Measurements from ENCODE around the gene DYNLT4. TPM values are rescaled to one million over a fixed set of nuclear protein-coding genes. Genes with fewer than 3 reads are reported as not detected.
A peak's percentile ranks its signal among the peaks of the same experiment; 100 is the strongest.

The DYNLT4 gene
- total RNA-seq, 4 donors from 2014 or later = 2.4 TPM; not detected in 3

GRCh38 chr1:44807364-44808062 lies 362 bp upstream of the DYNLT4 start:
- 0 to 2% methylated on average over 13 to 14 of the region's 16 CpGs for WGBS, 2 donors
- DNase-seq (ENCODE audit: low spot score in 2 of 2) = peak; percentile 98 to 100
- intact Hi-C loops (cut with DNase I; ENCODE audit: low total_unique reads) = no loop called here
- TF ChIP-seq POLR2A (IDR thresholded peaks at IDR 0.05) (no peak), CTCF (IDR thresholded peaks at IDR 0.05) (no peak)
- H3K4me3 ChIP-seq (ENCODE audit: low read depth, poor library complexity, severe bottlenecking) = no peak overlapping the region

- no peak overlapping the region for H3K4me3 ChIP-seq (ENCODE audit: low read depth, poor library complexity, severe bottlenecking)
- DNase-seq (ENCODE audit: low spot score in 2 of 2) = peak in 1 of 2 donors; percentile 88
- TF ChIP-seq POLR2A (IDR thresholded peaks at IDR 0.05) (no peak), CTCF (IDR thresholded peaks at IDR 0.05) (no peak)
- intact Hi-C loops (cut with DNase I; ENCODE audit: low total_unique reads) = no loop called here
- WGBS, 2 donors = 89 to 91% methylated on average over 50 to 70 of the region's 70 CpGs
These were observed 987 bp downstream of the DYNLT4 start for GRCh38 chr1:44806025-44806703.

GRCh38 chr1:44805311-44806024 lies 1.7 kb downstream of the DYNLT4 start:
- H3K4me3 ChIP-seq (ENCODE audit: low read depth, poor library complexity, severe bottlenecking) = no peak overlapping the region
- peak in 1 of 2 donors; percentile 86 for DNase-seq (ENCODE audit: low spot score in 2 of 2)
- WGBS, 2 donors = 90% methylated on average over 20 of the region's 20 CpGs
- no peak for TF ChIP-seq CTCF (IDR thresholded peaks at IDR 0.05)
- TF ChIP-seq POLR2A (IDR thresholded peaks at IDR 0.05) = no peak
- intact Hi-C loops (cut with DNase I; ENCODE audit: low total_unique reads) = no loop called here

- H3K4me3 ChIP-seq (ENCODE audit: low read depth, poor library complexity, severe bottlenecking) = no peak overlapping the region
- DNase-seq (ENCODE audit: low spot score in 2 of 2) = peak in 1 of 2 donors; percentile 83
- TF ChIP-seq POLR2A (IDR thresholded peaks at IDR 0.05) = no peak
- intact Hi-C loops (cut with DNase I; ENCODE audit: low total_unique reads) = no loop called here
- 74 to 77% methylated on average over 12 to 13 of the region's 13 CpGs for WGBS, 2 donors
These were observed 3.6 kb downstream of the DYNLT4 start for GRCh38 chr1:44803312-44804095.

- intact Hi-C loops (cut with DNase I; ENCODE audit: low total_unique reads) = no loop called here
- 90 to 92% methylated on average over 8 to 9 of the region's 9 CpGs for WGBS, 2 donors
- no peak overlapping the region for H3K4me3 ChIP-seq (ENCODE audit: low read depth, poor library complexity, severe bottlenecking)
- TF ChIP-seq CTCF (IDR thresholded peaks at IDR 0.05) (no peak), POLR2A (IDR thresholded peaks at IDR 0.05) (no peak)
- DNase-seq (ENCODE audit: low spot score in 2 of 2) = peak in 1 of 2 donors; percentile 85
These were observed 4.2 kb downstream of the DYNLT4 start for GRCh38 chr1:44803062-44803311.
